Endodermal cell (in vitro differentiated cells): ENCODE measurements around the gene CEPT1. TPM values are rescaled to one million over a fixed set of nuclear protein-coding genes. Genes with fewer than 3 reads are reported as not detected.

Experiments used
- DNase-seq: peaks from one replicate; pipeline ENCODE4 v3.0.0-alpha.2; 2017
- H3K27ac ChIP-seq: 2 replicates; pipeline ENCODE4 v1.5.1; 2013; ENCODE audit warnings: mild to moderate bottlenecking, low read depth, low read length, moderate library complexity
- H3K27me3 ChIP-seq: 2 replicates; pipeline ENCODE4 v1.6.1; 2013; ENCODE audit warnings: mild to moderate bottlenecking, low read length, moderate library complexity; ENCODE audit not compliant: insufficient read depth, control insufficient read depth, poor library complexity, severe bottlenecking
- H3K36me3 ChIP-seq: 2 replicates; pipeline ENCODE4 v1.7.0; 2013; ENCODE audit warnings: mild to moderate bottlenecking, low read length, moderate library complexity; ENCODE audit not compliant: control insufficient read depth, insufficient read depth
- H3K4me1 ChIP-seq: one replicate; pipeline ENCODE4 v1.7.0; 2013; ENCODE audit warnings: low read length; ENCODE audit not compliant: control insufficient read depth, insufficient read depth
- H3K4me3 ChIP-seq: 2 replicates; pipeline ENCODE4 v1.5.1; 2013; ENCODE audit warnings: mild to moderate bottlenecking, low read length, moderate library complexity
- H3K9ac ChIP-seq: 2 replicates; pipeline ENCODE4 v1.6.1; 2013; ENCODE audit warnings: mild to moderate bottlenecking, low read length, moderate library complexity; ENCODE audit not compliant: poor library complexity, severe bottlenecking; ENCODE audit errors: extremely low read depth
- H3K9me3 ChIP-seq: 2 replicates; pipeline ENCODE4 v1.6.1; 2013; ENCODE audit warnings: mild to moderate bottlenecking, low read length, moderate library complexity; ENCODE audit not compliant: control insufficient read depth
- H3K27ac Mint-ChIP-seq: 2 replicates; pipeline ENCODE4 v1.8.0; 2020; ENCODE audit warnings: mixed read lengths
- H3K27me3 Mint-ChIP-seq: 2 replicates; pipeline ENCODE4 v1.8.0; 2021; ENCODE audit warnings: mild to moderate bottlenecking, mixed read lengths; ENCODE audit not compliant: insufficient read depth
- H3K36me3 Mint-ChIP-seq: 2 replicates; pipeline ENCODE4 v1.8.0; 2020; ENCODE audit warnings: low read depth, mixed read lengths
- H3K4me1 Mint-ChIP-seq: 2 replicates; pipeline ENCODE4 v1.8.0; 2020; ENCODE audit warnings: mixed read lengths
- H3K4me3 Mint-ChIP-seq: 2 replicates; pipeline ENCODE4 v1.8.0; 2020; ENCODE audit warnings: mild to moderate bottlenecking, moderate library complexity, mixed read lengths
- H3K9me3 Mint-ChIP-seq: 2 replicates; pipeline ENCODE4 v1.8.0; 2020; ENCODE audit warnings: mild to moderate bottlenecking, mixed read lengths
- CTCF ChIP-seq: fragments of 200-600 bp; sonication (generic); conservative IDR thresholded peaks from 2 replicates; pipeline ENCODE4 v1.5.0; 2021; ENCODE audit warnings: antibody characterized with exemption, mild to moderate bottlenecking
- WGBS, 2 experiments: methylation state at CpG; one replicate each; pipeline versions ENCODE4 v1.1.5 to v1.1.7; 2013; ENCODE audit warnings: missing lambda C conversion rate in 2 of 2, mixed read lengths in 1 of 2; ENCODE audit not compliant: insufficient coverage in 1 of 2, insufficient read length in 1 of 2; 5-methylcytosine and 5-hydroxymethylcytosine counted together
- total RNA-seq, 2 donors: library from RNA; stranded (reverse); fragmentation: NEBNext Ultra II Directional in 1 of 2; extraction: Animal tissue kit (Norgen Biotek cat#: 25700) in 1 of 2; gene quantifications; 2 replicates in 1 of 2; 3 replicates in 1 of 2; pipeline ENCODE4 v1.2.1, GENCODE V29; 2021

CEPT1 gene
- total RNA-seq, 2 donors from 2014 or later, result 28.0 to 33.3 TPM

DNA sequence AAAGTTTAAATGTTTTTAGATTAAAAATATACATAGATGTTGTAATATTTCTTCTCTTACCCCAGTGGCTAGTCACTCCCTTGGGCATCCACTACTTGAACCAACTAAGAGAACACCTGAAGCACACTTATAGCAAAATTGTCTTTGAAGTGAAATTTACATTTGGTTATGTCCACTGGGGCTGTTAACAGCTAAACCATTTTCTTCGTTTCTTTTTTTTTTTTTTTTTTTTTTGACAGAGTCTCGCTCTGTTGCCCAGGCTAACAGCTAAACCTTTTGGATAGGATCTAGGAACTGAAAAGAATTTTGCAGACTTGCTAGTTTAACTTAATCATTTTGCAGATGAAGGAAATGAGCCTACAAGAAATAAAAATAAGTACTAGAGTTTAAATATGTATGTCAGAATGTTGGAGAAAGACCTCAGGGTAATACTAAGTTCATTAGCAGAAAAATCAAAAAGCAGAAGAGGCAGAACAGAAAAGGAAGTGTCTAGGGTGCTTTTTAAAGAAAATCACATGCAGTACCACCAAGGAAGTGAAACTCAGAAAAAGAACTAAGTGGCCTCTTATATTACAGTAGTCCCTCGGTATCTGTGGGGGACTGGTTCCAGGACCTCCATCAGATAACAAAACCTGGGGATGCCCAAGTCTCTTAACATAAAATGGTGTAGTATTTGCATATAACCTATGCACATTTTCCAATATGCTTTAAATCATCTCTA, 11.9 kb upstream of the CEPT1 start:
- Mint-ChIP-seq H3K36me3 (peaks cover 82% of the 10 kb centered on the region), H3K9me3 (peaks cover 14% of the 10 kb centered on the region), H3K27ac (peak overlapping the region; percentile 14), H3K4me1 (no peaks in the 10 kb centered on the region), H3K4me3 (no peak overlapping the region), H3K27me3 (no peaks in the 10 kb centered on the region)
- no peak for TF ChIP-seq CTCF
- Histone ChIP-seq H3K27ac (no peak overlapping the region), H3K27me3 (no peaks in the 10 kb centered on the region), H3K4me1 (no peaks in the 10 kb centered on the region), H3K36me3 (peaks cover 75% of the 10 kb centered on the region), H3K4me3 (peak overlapping the region; percentile 42), H3K9ac (no peak overlapping the region), H3K9me3 (peaks cover 33% of the 10 kb centered on the region)
- DNase-seq, result no peak
- WGBS, 2 experiments, result 96% methylated on average over 3 of the region's 3 CpGs; no CpG with 5 or more reads in 1 of the 2 experiments

GRCh38 chr1:111129376-111129775, 10.6 kb upstream of the CEPT1 start:
- no peak for DNase-seq
- peaks cover 6% of the 10 kb centered on the region for H3K4me1 Mint-ChIP-seq
- no peak overlapping the region for H3K4me3 Mint-ChIP-seq
- H3K36me3 ChIP-seq, result peaks cover 63% of the 10 kb centered on the region
- H3K9me3 ChIP-seq, result peaks cover 33% of the 10 kb centered on the region
- no peak overlapping the region for H3K27ac ChIP-seq
- no peak overlapping the region for H3K9ac ChIP-seq
- H3K4me1 ChIP-seq, result no peaks in the 10 kb centered on the region
- H3K27me3 ChIP-seq, result no peaks in the 10 kb centered on the region
- H3K36me3 Mint-ChIP-seq, result peaks cover 70% of the 10 kb centered on the region
- H3K9me3 Mint-ChIP-seq, result peaks cover 14% of the 10 kb centered on the region
- H3K4me3 ChIP-seq, result no peak overlapping the region
- H3K27ac Mint-ChIP-seq, result no peak overlapping the region
- no peak for TF ChIP-seq CTCF
- no peaks in the 10 kb centered on the region for H3K27me3 Mint-ChIP-seq
- WGBS, 2 experiments, result 100% methylated on average over 1 of the region's 1 CpG; no CpG with 5 or more reads in 1 of the 2 experiments

GRCh38 chr1:111131693-111132092, 8.3 kb upstream of the CEPT1 start:
- Mint-ChIP-seq H3K36me3 (peaks cover 67% of the 10 kb centered on the region), H3K9me3 (peaks cover 11% of the 10 kb centered on the region), H3K4me1 (peaks cover 17% of the 10 kb centered on the region), H3K4me3 (no peak overlapping the region), H3K27me3 (no peaks in the 10 kb centered on the region), H3K27ac (no peak overlapping the region)
- peaks cover 54% of the 10 kb centered on the region for H3K36me3 ChIP-seq
- peaks cover 24% of the 10 kb centered on the region for H3K9me3 ChIP-seq
- no peak for DNase-seq
- WGBS, 2 experiments, result 88 to 97% methylated on average over 4 of the region's 4 CpGs
- H3K9ac ChIP-seq, result no peak overlapping the region
- no peak for TF ChIP-seq CTCF
- H3K4me1 ChIP-seq, result no peaks in the 10 kb centered on the region
- no peak overlapping the region for H3K4me3 ChIP-seq
- no peak overlapping the region for H3K27ac ChIP-seq
- no peaks in the 10 kb centered on the region for H3K27me3 ChIP-seq
